ENCODE data around the gene UBE3D. TPM values are rescaled to one million over a fixed set of nuclear protein-coding genes. Genes with fewer than 3 reads are reported as not detected.
"Not testable (repeated sequence)": the region's sequence is repeated elsewhere in the genome, so short reads cannot be mapped to it uniquely, and the experiment has no call there.

The UBE3D gene
- polyA plus RNA-seq, 2 of the 4 experiments (the other 2 are of a cell fraction): 4.4 to 6.2 TPM

DNA sequence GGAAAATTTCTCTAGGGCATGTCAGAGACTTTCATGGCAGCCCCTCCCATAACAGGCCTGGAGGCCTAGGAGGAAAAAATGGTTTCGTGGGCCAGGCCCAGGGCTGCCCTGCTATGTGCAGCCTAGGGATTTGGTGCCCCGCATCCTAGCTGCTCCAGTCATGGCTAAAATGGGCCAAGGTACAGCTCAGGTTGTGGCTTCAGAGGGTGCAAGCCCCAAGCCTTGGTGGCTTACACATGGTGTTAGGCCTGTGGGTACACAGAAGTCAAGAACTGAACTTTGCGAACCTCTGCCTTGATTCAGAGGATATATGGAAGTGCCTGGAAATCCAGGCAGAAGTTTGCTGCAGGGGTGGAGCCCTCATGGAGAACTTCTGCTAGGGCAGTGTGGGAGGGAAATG, 134.7 kb downstream of the UBE3D start:
- H3K4me3 ChIP-seq; H3K4me2 ChIP-seq; H3K4me1 ChIP-seq; POLR2A ChIA-PET; FAIRE-seq; H3K27ac ChIP-seq; ATAC-seq; DNase-seq (ENCODE audit: low read depth in 1 of 2, low spot score in 1 of 2); CTCF ChIA-PET: not testable (repeated sequence)
- WGBS (ENCODE audit: missing lambda C conversion rate): 100% methylated on average over 2 of the region's 3 CpGs
- peak; percentile 91 for TF ChIP-seq ZFP36 (IDR thresholded peaks at IDR 0.05; ENCODE audit: borderline replicate concordance, partially characterized antibody)
- H3K9me3 ChIP-seq: peaks cover 20% of the 10 kb centered on the region; the same call in 2 of the 3 replicates

- ChIA-PET CTCF (no interaction called here), POLR2A (no interaction called here)
- WGBS (ENCODE audit: missing lambda C conversion rate): 81% methylated on average over 3 of the region's 3 CpGs
- TF ChIP-seq, protein P1, sequence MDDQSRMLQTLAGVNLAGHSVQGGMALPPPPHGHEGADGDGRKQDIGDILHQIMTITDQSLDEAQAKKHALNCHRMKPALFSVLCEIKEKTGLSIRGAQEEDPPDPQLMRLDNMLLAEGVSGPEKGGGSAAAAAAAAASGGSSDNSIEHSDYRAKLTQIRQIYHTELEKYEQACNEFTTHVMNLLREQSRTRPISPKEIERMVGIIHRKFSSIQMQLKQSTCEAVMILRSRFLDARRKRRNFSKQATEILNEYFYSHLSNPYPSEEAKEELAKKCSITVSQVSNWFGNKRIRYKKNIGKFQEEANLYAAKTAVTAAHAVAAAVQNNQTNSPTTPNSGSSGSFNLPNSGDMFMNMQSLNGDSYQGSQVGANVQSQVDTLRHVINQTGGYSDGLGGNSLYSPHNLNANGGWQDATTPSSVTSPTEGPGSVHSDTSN (IDR thresholded peaks at IDR 0.05): no peak
- TF ChIP-seq MAX (IDR thresholded peaks at IDR 0.05): no peak
- TF ChIP-seq MAFK (IDR thresholded peaks at IDR 0.05; ENCODE audit: partially characterized antibody): peak; percentile 94
- Histone ChIP-seq H3K4me1 (no peaks in the 10 kb centered on the region), H3K9me3 (0 out of 3 replicates have a peak, but pooled peaks cover under 1% of the 10 kb centered on the region), H3K4me3 (no peak overlapping the region), H3K27ac (no peak overlapping the region), H3K4me2 (no peak overlapping the region)
- ATAC-seq: no peak
- FAIRE-seq: no peak
- DNase-seq (ENCODE audit: low read depth in 1 of 2, low spot score in 1 of 2): no peak
Observed at GRCh38 chr6:82924799-82925535, 140.7 kb downstream of the UBE3D start.

- TF ChIP-seq E2F6 (IDR thresholded peaks at IDR 0.05; ENCODE audit: borderline replicate concordance, low read depth): no peak
- TF ChIP-seq BHLHE40 (IDR thresholded peaks at IDR 0.05; ENCODE audit: low read depth, low read length): no peak
- TF ChIP-seq CBX2 (IDR thresholded peaks at IDR 0.05; ENCODE audit: borderline replicate concordance, low read depth): no peak
- TF ChIP-seq MAZ (IDR thresholded peaks at IDR 0.05; ENCODE audit: borderline replicate concordance, low read depth, low read length): no peak
- no peak for TF ChIP-seq MAFK (IDR thresholded peaks at IDR 0.05; ENCODE audit: partially characterized antibody)
- TF ChIP-seq CHD2 (IDR thresholded peaks at IDR 0.05; ENCODE audit: low read length, partially characterized antibody): no peak
- TF ChIP-seq CEBPB (IDR thresholded peaks at IDR 0.05): no peak
- TF ChIP-seq HMGXB4 (CRISPR knock-in tag; IDR thresholded peaks at IDR 0.05; ENCODE audit: borderline replicate concordance): no peak
- no peak for TF ChIP-seq RFX5 (IDR thresholded peaks at IDR 0.05)
- TF ChIP-seq KDM1A (IDR thresholded peaks at IDR 0.05; ENCODE audit: low read depth): no peak
- 100% methylated on average over 1 of the region's 1 CpG for WGBS (ENCODE audit: missing lambda C conversion rate)
- POLR2A ChIA-PET: no interaction called here
- FAIRE-seq (no peak), ATAC-seq (no peak), DNase-seq (ENCODE audit: low read depth in 1 of 2, low spot score in 1 of 2) (no peak)
- no peak overlapping the region for H3K27ac ChIP-seq
- H3K9me3 ChIP-seq: no peaks in the 10 kb centered on the region
- no peaks in the 10 kb centered on the region for H3K4me1 ChIP-seq
- CTCF ChIA-PET: no interaction called here
- no peak overlapping the region for H3K4me2 ChIP-seq
- no peak overlapping the region for H3K4me3 ChIP-seq
Observed at GRCh38 chr6:82921258-82921657, 144.4 kb downstream of the UBE3D start.

- Histone ChIP-seq H3K27ac (no peak overlapping the region), H3K9me3 (no peaks in the 10 kb centered on the region), H3K4me2 (no peak overlapping the region), H3K4me3 (no peak overlapping the region), H3K4me1 (no peaks in the 10 kb centered on the region)
- POLR2A ChIA-PET: no interaction called here
- no peak for DNase-seq (ENCODE audit: low read depth in 1 of 2, low spot score in 1 of 2)
- no peak for ATAC-seq
- FAIRE-seq: no peak
- CTCF ChIA-PET: no interaction called here
- TF ChIP-seq JUNB (IDR thresholded peaks at IDR 0.05) (no peak), POLR2AphosphoS2 (conservative IDR thresholded peaks at IDR 0.05; ENCODE audit: low read length) (no peak)
- WGBS (ENCODE audit: missing lambda C conversion rate): 72% methylated on average over 6 of the region's 6 CpGs
Observed at GRCh38 chr6:82917346-82918064, 148.1 kb downstream of the UBE3D start.

All from A549 (cell line).